PC-3 (cell line): ENCODE data around the gene AQP6. TPM values are rescaled to one million over a fixed set of nuclear protein-coding genes. Genes with fewer than 3 reads are reported as not detected.

Experiments
- ATAC-seq: fragments of 200-7000 bp; cut with Tn5 transposase; 2 replicates; pipeline ENCODE4 v1.9.1; 2020; ENCODE audit warnings: mild to moderate bottlenecking, moderate library complexity
- BruUV-seq: library from RNA; stranded (reverse); fragments of 400-500 nt; replicated peaks from 2 replicates; lab custom pipeline; 2021; lab: Mats Ljungman, UMichigan
- CTCF ChIA-PET: fragments of 300-600 bp; sonication (Branson Sonifier 250); formaldehyde crosslinking; loops from one replicate; lab custom pipeline; 2022; ENCODE audit warnings: antibody characterized with exemption; lab: Charles Lee
- POLR2A ChIA-PET: fragments of 300-600 bp; sonication (Branson Sonifier 250); formaldehyde crosslinking; loops from one replicate; lab custom pipeline; 2022; ENCODE audit warnings: antibody characterized with exemption; ENCODE audit not compliant: unreplicated experiment; lab: Charles Lee
- DNase-seq: peaks from one replicate; pipeline ENCODE4 v3.0.0-alpha.2; 2015
- H2AFZ ChIP-seq: fragments of 300-600 bp; sonication (generic); 2 replicates; pipeline ENCODE4 v1.6.0; 2016; ENCODE audit warnings: antibody characterized with exemption, low read length
- H3F3A ChIP-seq: fragments of 300-600 bp; sonication (generic); one replicate; pipeline ENCODE4 v1.6.0; 2017; ENCODE audit warnings: antibody characterized with exemption, low read length, control low read depth, mild to moderate bottlenecking; ENCODE audit not compliant: unreplicated experiment
- H3K27ac ChIP-seq: fragments of 300-600 bp; sonication (generic); 2 replicates; pipeline ENCODE4 v1.5.1; 2016; ENCODE audit warnings: mild to moderate bottlenecking, low read length
- H3K27me3 ChIP-seq: fragments of 300-600 bp; sonication (generic); 2 replicates; pipeline ENCODE4 v1.6.1; 2016; ENCODE audit warnings: low read length, mixed read lengths
- H3K36me3 ChIP-seq: fragments of 300-600 bp; sonication (generic); 2 replicates; pipeline ENCODE4 v1.6.1; 2016; ENCODE audit warnings: low read depth, mixed run types, low read length, mixed read lengths
- H3K4me1 ChIP-seq: fragments of 300-600 bp; sonication (generic); 2 replicates; pipeline ENCODE4 v1.5.1; 2016; ENCODE audit warnings: low read length; ENCODE audit not compliant: insufficient read depth
- H3K4me2 ChIP-seq: fragments of 300-600 bp; sonication (generic); 2 replicates; pipeline ENCODE4 v1.6.0; 2016; ENCODE audit warnings: low read length
- H3K4me3 ChIP-seq: fragments of 300-600 bp; sonication (generic); 2 replicates; pipeline ENCODE4 v1.5.1; 2016; ENCODE audit warnings: mild to moderate bottlenecking, low read length, mixed read lengths
- H3K79me2 ChIP-seq: fragments of 300-600 bp; sonication (generic); 2 replicates; pipeline ENCODE4 v1.6.1; 2017; ENCODE audit warnings: low read length, mixed read lengths
- H3K9ac ChIP-seq: fragments of 300-600 bp; sonication (generic); 2 replicates; pipeline ENCODE4 v1.6.0; 2016; ENCODE audit warnings: mild to moderate bottlenecking, low read length
- H3K9me2 ChIP-seq: fragments of 300-600 bp; sonication (generic); replicated peaks from 2 replicates; pipeline ENCODE4 v1.6.1; 2016; ENCODE audit warnings: mixed run types, low read length, mixed read lengths
- H3K9me3 ChIP-seq: fragments of 300-600 bp; sonication (generic); 2 replicates; pipeline ENCODE4 v1.6.1; 2016; ENCODE audit warnings: low read length, mixed read lengths
- H4K20me1 ChIP-seq: fragments of 300-600 bp; sonication (generic); 2 replicates; pipeline ENCODE4 v1.6.1; 2016; ENCODE audit warnings: low read length, mixed read lengths
- EZH2 ChIP-seq: fragments of 300-600 bp; sonication (generic); IDR thresholded peaks from one replicate; pipeline ENCODE4 v1.6.1; 2017; ENCODE audit warnings: antibody characterized with exemption, mild to moderate bottlenecking, low read length; ENCODE audit not compliant: unreplicated experiment
- EZH2phosphoT487 ChIP-seq: fragments of 300-600 bp; sonication (generic); IDR thresholded peaks from 2 replicates; pipeline ENCODE4 v1.6.1; 2018; ENCODE audit warnings: mild to moderate bottlenecking, antibody characterized with exemption, low read length, borderline replicate concordance
- intact Hi-C: fragments of 100-400 bp; cut with micrococcal nuclease; formaldehyde crosslinking; loops from 2 replicates; pipeline ENCODE4 v1.9.0; 2023
- total RNA-seq: library from RNA; depleted of rRNA; stranded (reverse); fragments of >200 nt; gene quantifications from 2 replicates; pipeline ENCODE4 v1.2.3, GENCODE V29; 2014
- TF ChIP-seq, protein P1 (sequence below): fragments of 300-600 bp; sonication (generic); conservative IDR thresholded peaks from 2 replicates; pipeline ENCODE4 v1.5.1; 2017; ENCODE audit warnings: antibody characterized with exemption, low read depth, mild to moderate bottlenecking, low read length

Gene AQP6
- total RNA-seq, 1 experiment from 2014 or later: not detected

DNA sequence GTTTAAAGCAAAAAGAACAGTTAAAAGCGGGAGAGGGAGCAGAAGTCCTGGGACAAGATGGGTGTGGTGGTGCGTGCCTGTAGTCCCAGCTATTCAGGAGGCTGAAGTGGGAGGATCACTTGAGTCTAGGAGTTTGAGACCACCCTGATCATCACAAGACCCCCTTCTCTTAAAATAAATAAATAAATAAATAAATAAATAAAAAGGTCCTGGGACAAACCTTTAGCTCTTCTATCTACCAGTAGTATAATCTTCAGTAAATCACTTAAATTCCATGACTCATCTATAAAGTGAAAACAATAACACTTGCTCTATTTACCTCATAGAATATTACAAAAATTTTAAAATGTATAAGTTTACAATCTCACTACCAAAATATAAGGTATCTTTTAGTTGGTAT, 46.8 kb downstream of the AQP6 start:
- ATAC-seq: no peak
- no peaks in the 10 kb centered on the region for H3F3A ChIP-seq
- H3K9me2 ChIP-seq: no peaks in the 10 kb centered on the region
- no peaks in the 10 kb centered on the region for H3K9me3 ChIP-seq
- peaks cover 14% of the 10 kb centered on the region for H3K4me1 ChIP-seq
- BruUV-seq: no TSS peak
- TF ChIP-seq, protein P1, sequence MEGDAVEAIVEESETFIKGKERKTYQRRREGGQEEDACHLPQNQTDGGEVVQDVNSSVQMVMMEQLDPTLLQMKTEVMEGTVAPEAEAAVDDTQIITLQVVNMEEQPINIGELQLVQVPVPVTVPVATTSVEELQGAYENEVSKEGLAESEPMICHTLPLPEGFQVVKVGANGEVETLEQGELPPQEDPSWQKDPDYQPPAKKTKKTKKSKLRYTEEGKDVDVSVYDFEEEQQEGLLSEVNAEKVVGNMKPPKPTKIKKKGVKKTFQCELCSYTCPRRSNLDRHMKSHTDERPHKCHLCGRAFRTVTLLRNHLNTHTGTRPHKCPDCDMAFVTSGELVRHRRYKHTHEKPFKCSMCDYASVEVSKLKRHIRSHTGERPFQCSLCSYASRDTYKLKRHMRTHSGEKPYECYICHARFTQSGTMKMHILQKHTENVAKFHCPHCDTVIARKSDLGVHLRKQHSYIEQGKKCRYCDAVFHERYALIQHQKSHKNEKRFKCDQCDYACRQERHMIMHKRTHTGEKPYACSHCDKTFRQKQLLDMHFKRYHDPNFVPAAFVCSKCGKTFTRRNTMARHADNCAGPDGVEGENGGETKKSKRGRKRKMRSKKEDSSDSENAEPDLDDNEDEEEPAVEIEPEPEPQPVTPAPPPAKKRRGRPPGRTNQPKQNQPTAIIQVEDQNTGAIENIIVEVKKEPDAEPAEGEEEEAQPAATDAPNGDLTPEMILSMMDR: no peak
- no peak for TF ChIP-seq EZH2
- CTCF ChIA-PET: no interaction called here
- DNase-seq: no peak
- POLR2A ChIA-PET: no interaction called here
- no peak overlapping the region for H3K4me2 ChIP-seq
- H3K9ac ChIP-seq: no peak overlapping the region
- peaks cover 96% of the 10 kb centered on the region for H3K79me2 ChIP-seq
- no peak overlapping the region for H3K4me3 ChIP-seq
- no peak overlapping the region for H3K27ac ChIP-seq
- intact Hi-C loops: no loop called here
- no peak overlapping the region for H2AFZ ChIP-seq
- peaks cover 23% of the 10 kb centered on the region for H3K36me3 ChIP-seq
- no peaks in the 10 kb centered on the region for H3K27me3 ChIP-seq
- peaks cover 25% of the 10 kb centered on the region for H4K20me1 ChIP-seq

DNA sequence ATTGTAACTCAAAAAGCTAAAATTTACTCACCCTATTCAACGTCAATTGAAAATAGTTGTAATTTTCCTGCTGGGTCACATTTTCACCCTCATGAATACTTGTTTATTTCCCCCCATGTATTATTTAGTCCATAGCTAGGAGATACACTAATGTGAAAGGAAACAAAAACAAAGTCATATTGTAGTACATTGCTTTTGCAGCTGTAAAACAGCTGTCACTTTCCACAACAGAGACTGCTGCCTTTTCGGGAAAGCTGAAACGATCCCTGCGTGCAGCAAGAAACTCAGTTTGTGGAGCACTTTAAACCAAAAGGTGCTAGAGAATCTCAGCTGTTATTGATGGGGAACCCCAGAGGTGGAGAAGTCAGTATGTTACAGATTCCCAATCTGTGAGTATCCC, 48.3 kb downstream of the AQP6 start:
- no peak overlapping the region for H3K9ac ChIP-seq

DNA sequence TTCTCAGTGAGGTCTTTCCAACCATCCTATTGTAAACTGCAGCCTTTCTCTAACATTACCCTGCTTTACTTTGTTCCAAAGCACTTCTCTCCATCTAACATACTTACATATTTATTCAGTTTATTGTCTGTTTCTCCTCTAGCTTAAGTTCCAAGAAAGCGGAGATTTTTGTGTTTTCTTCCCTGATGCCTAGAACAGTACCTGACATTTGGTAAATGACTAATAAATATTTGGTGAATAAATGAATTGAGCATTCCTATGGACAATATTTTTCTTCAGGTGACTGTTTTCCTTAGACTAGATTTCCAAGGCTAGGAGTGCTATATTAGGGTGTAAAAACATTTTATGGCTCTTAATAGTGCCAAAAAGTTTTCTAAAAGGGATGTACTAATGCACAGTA, 50.2 kb downstream of the AQP6 start:
- peaks cover 16% of the 10 kb centered on the region for H3K36me3 ChIP-seq
- ATAC-seq (no peak), DNase-seq (no peak)
- H3K4me3 ChIP-seq: peak overlapping the region; percentile 82; the same call in 1 of the 2 replicates
- no peak overlapping the region for H2AFZ ChIP-seq
- ChIA-PET CTCF (interaction anchor here (0.7 kb wide), 1 partner anchor 731 kb away, joined by 4 read pairs; no protein-coding TSS in a partner anchor), POLR2A (no interaction called here)
- H3K9me2 ChIP-seq: no peaks in the 10 kb centered on the region
- intact Hi-C loops: no loop called here
- H3K27me3 ChIP-seq: no peaks in the 10 kb centered on the region
- no peak overlapping the region for H3K27ac ChIP-seq
- peaks cover 74% of the 10 kb centered on the region for H3K79me2 ChIP-seq
- no peaks in the 10 kb centered on the region for H3K9me3 ChIP-seq
- peaks cover 14% of the 10 kb centered on the region for H3K4me1 ChIP-seq
- peak overlapping the region; percentile 84 for H3K4me2 ChIP-seq
- H3K9ac ChIP-seq: no peak overlapping the region
- BruUV-seq: no TSS peak
- H4K20me1 ChIP-seq: peaks cover 25% of the 10 kb centered on the region
- no peak for TF ChIP-seq EZH2
- TF ChIP-seq, protein P1: no peak
- no peak for TF ChIP-seq EZH2phosphoT487
- no peaks in the 10 kb centered on the region for H3F3A ChIP-seq

More for the DNA sequence above, 48.3 kb downstream of the AQP6 start:
- Histone ChIP-seq H3K9me2 (no peaks in the 10 kb centered on the region), H3K27me3 (no peaks in the 10 kb centered on the region), H4K20me1 (peaks cover 25% of the 10 kb centered on the region), H3K4me1 (peaks cover 14% of the 10 kb centered on the region), H3K9me3 (no peaks in the 10 kb centered on the region), H3K27ac (no peak overlapping the region), H3F3A (no peaks in the 10 kb centered on the region), H3K4me3 (no peak overlapping the region), H3K79me2 (peaks cover 93% of the 10 kb centered on the region), H3K36me3 (peaks cover 22% of the 10 kb centered on the region), H2AFZ (no peak overlapping the region), H3K4me2 (peak overlapping the region; percentile 23; the same call in 1 of the 2 replicates)
- no TSS peak for BruUV-seq
- TF ChIP-seq EZH2: no peak
- TF ChIP-seq EZH2phosphoT487: no peak
- TF ChIP-seq, protein P1: no peak
- ATAC-seq (no peak), DNase-seq (no peak)
- intact Hi-C loops: no loop called here
- CTCF ChIA-PET: no interaction called here
- POLR2A ChIA-PET: interaction anchor here (0.6 kb wide), 1 partner anchor 178 kb away, joined by 4 read pairs; the partner anchor contains the start of gene BCDIN3D
